ENCODE measurements around the gene MGARP. TPM values are rescaled to one million over a fixed set of nuclear protein-coding genes. Genes with fewer than 3 reads are reported as not detected.
A peak's percentile ranks its signal among the peaks of the same experiment; 100 is the strongest.

Gene MGARP
- total RNA-seq: under 1 TPM; 0.09 to 0.17 TPM
- under 1 TPM in 1 of 2 donors, not detected in 1; 0.09 TPM for polyA plus RNA-seq

- DNase-seq (ENCODE audit: low spot score): no peak
- TF ChIP-seq YY1 (IDR thresholded peaks at IDR 0.05): no peak
- no peak for TF ChIP-seq HNF4A (conservative IDR thresholded peaks at IDR 0.05)
- TF ChIP-seq JUND (IDR thresholded peaks at IDR 0.05): no peak
- no peak for TF ChIP-seq GABPA (IDR thresholded peaks at IDR 0.05 in 1 of 2, conservative IDR thresholded peaks at IDR 0.05 in 1 of 2)
- no peak for TF ChIP-seq MAX (IDR thresholded peaks at IDR 0.05)
- TF ChIP-seq RXRA (IDR thresholded peaks at IDR 0.05): no peak
- TF ChIP-seq REST (IDR thresholded peaks at IDR 0.05): no peak
- no peak for TF ChIP-seq RAD21 (IDR thresholded peaks at IDR 0.05)
- TF ChIP-seq HNF4G (IDR thresholded peaks at IDR 0.05): no peak
- TF ChIP-seq, protein P1, sequence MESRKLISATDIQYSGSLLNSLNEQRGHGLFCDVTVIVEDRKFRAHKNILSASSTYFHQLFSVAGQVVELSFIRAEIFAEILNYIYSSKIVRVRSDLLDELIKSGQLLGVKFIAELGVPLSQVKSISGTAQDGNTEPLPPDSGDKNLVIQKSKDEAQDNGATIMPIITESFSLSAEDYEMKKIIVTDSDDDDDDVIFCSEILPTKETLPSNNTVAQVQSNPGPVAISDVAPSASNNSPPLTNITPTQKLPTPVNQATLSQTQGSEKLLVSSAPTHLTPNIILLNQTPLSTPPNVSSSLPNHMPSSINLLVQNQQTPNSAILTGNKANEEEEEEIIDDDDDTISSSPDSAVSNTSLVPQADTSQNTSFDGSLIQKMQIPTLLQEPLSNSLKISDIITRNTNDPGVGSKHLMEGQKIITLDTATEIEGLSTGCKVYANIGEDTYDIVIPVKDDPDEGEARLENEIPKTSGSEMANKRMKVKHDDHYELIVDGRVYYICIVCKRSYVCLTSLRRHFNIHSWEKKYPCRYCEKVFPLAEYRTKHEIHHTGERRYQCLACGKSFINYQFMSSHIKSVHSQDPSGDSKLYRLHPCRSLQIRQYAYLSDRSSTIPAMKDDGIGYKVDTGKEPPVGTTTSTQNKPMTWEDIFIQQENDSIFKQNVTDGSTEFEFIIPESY (IDR thresholded peaks at IDR 0.05): no peak
- TF ChIP-seq SP1 (IDR thresholded peaks at IDR 0.05): no peak
- no peak for TF ChIP-seq FOXA2 (IDR thresholded peaks at IDR 0.05)
- Histone ChIP-seq H3K27ac (ENCODE audit: low read depth in 1 of 2, low read length in 2 of 2) (no peak within 1 kb of the TSS), H3K4me1 (ENCODE audit: control insufficient read depth in 4 of 4, insufficient read depth in 4 of 4, low read length in 3 of 4) (peaks cover 5 to 16% (median 11%) of the 10 kb centered on the region in 4 donors), H3K9me3 (ENCODE audit: control insufficient read depth in 4 of 4, low read length in 3 of 4) (no peaks in the 10 kb centered on the region), H3K36me3 (ENCODE audit: control insufficient read depth in 4 of 4, insufficient read depth in 3 of 4, low read depth in 1 of 4, low read length in 3 of 4) (no peaks in the 10 kb centered on the region), H3K4me3 (ENCODE audit: low read depth in 1 of 3, low read length in 3 of 3) (peak within 1 kb of the TSS; percentile 10 to 45 (median 23)), H3K27me3 (ENCODE audit: control insufficient read depth in 4 of 4, insufficient read depth in 4 of 4, low read length in 3 of 4) (peaks cover 0 to 5% (median 0%) of the 10 kb centered on the region in 4 donors), H3K9ac (ENCODE audit: low read depth in 1 of 2, low read length in 2 of 2) (no peak within 1 kb of the TSS)
- 9% methylated on average over 51 of the region's 51 CpGs for WGBS
Observed at GRCh38 chr4:139279760-139280620, at the start of gene MGARP. MGARP (minus strand) TSS chr4:139280225; CDS start chr4:139280158, 67 bp downstream.

DNA sequence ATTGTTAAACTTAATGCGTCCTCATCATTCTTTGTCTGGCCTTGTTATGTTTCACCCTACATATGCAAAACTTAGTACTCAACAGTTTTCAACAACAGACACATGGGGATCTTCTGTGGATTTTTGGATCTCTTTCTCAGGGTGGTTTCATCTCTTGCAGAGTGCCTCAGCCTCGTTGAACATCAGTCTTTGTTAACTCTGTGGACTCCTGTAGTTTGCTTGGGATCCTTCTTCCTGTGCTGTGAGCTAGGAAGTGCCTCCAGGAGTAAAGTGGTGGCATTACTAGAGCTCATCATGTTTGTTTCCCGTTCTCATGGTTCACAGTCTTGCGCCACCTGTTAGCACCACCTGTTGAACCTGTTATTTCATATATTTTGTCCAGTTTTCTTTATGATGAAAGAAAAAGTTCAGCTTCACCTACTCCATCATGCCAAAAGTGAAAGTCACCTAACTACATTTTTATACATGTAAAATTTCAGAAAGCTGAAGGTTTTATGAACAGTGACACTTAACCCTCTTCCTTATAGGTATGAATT, 49.7 kb upstream of the MGARP start:
- Histone ChIP-seq H3K4me1 (ENCODE audit: control insufficient read depth in 4 of 4, insufficient read depth in 4 of 4, low read length in 3 of 4) (no peaks in the 10 kb centered on the region), H3K27ac (ENCODE audit: low read depth in 1 of 2, low read length in 2 of 2) (no peak overlapping the region), H3K9me3 (ENCODE audit: control insufficient read depth in 4 of 4, low read length in 3 of 4) (no peaks in the 10 kb centered on the region), H3K4me3 (ENCODE audit: low read depth in 1 of 3, low read length in 3 of 3) (no peak overlapping the region), H3K36me3 (ENCODE audit: control insufficient read depth in 4 of 4, insufficient read depth in 3 of 4, low read depth in 1 of 4, low read length in 3 of 4) (no peaks in the 10 kb centered on the region), H3K27me3 (ENCODE audit: control insufficient read depth in 4 of 4, insufficient read depth in 4 of 4, low read length in 3 of 4) (no peaks in the 10 kb centered on the region), H3K9ac (ENCODE audit: low read depth in 1 of 2, low read length in 2 of 2) (no peak overlapping the region)
- WGBS: 88% methylated on average over 4 of the region's 4 CpGs
- no peak for DNase-seq (ENCODE audit: low spot score)
- TF ChIP-seq, protein P1 (IDR thresholded peaks at IDR 0.05): no peak
- no peak for TF ChIP-seq REST (IDR thresholded peaks at IDR 0.05)
- TF ChIP-seq TAF1 (conservative IDR thresholded peaks at IDR 0.05): no peak
- TF ChIP-seq CTCF (IDR thresholded peaks at IDR 0.05; ENCODE audit: low read depth, low read length, missing input control): no peak
- no peak for TF ChIP-seq FOXA2 (IDR thresholded peaks at IDR 0.05)
- no peak for TF ChIP-seq SP1 (IDR thresholded peaks at IDR 0.05)
- TF ChIP-seq EGR1 (IDR thresholded peaks at IDR 0.05; ENCODE audit: low read depth in 2 of 2): no peak
- no peak for TF ChIP-seq RAD21 (IDR thresholded peaks at IDR 0.05)
- no peak for TF ChIP-seq GABPA (IDR thresholded peaks at IDR 0.05 in 1 of 2, conservative IDR thresholded peaks at IDR 0.05 in 1 of 2)
- no peak for TF ChIP-seq MAX (IDR thresholded peaks at IDR 0.05)
